IPS DF 4.7 (cell line): ENCODE data around the gene RAD54L2.
"Not testable (repeated sequence)": the region's sequence is repeated elsewhere in the genome, so short reads cannot be mapped to it uniquely, and the experiment has no call there.

ENCODE experiments used
- DNase-seq: peaks from one replicate; pipeline ENCODE4 v3.0.0-alpha.2; 2013; ENCODE audit warnings: low spot score; ENCODE audit errors: extremely low read depth

RAD54L2 gene

GRCh38 chr3:51539291-51539941 is 897 bp downstream of the RAD54L2 start:
- DNase-seq: no peak

GRCh38 chr3:51542596-51542995 is 4.1 kb downstream of the RAD54L2 start:
- not testable (repeated sequence) for DNase-seq

GRCh38 chr3:51544011-51544775 is 5.7 kb downstream of the RAD54L2 start:
- no peak for DNase-seq

- DNase-seq: no peak
Measured at GRCh38 chr3:51547274-51547673, 8.8 kb downstream of the RAD54L2 start.

- no peak for DNase-seq
Measured at GRCh38 chr3:51549311-51549710, 10.8 kb downstream of the RAD54L2 start.

- DNase-seq: no peak
Measured at GRCh38 chr3:51550080-51550819, 11.7 kb downstream of the RAD54L2 start.

GRCh38 chr3:51557993-51558392 is 19.5 kb downstream of the RAD54L2 start:
- DNase-seq: no peak

GRCh38 chr3:51559411-51559888 is 20.9 kb downstream of the RAD54L2 start:
- no peak for DNase-seq

- DNase-seq: no peak
Measured at GRCh38 chr3:51559961-51560360, 21.4 kb downstream of the RAD54L2 start.

- not testable (repeated sequence) for DNase-seq
Measured at GRCh38 chr3:51562403-51562802, 23.9 kb downstream of the RAD54L2 start.

- no peak for DNase-seq
Measured at GRCh38 chr3:51568036-51568435, 29.5 kb downstream of the RAD54L2 start.

- no peak for DNase-seq
Measured at GRCh38 chr3:51568996-51569395, 30.5 kb downstream of the RAD54L2 start.

GRCh38 chr3:51578238-51578637 is 39.7 kb downstream of the RAD54L2 start:
- no peak for DNase-seq

- DNase-seq: no peak
Measured at GRCh38 chr3:51580418-51580817, 41.9 kb downstream of the RAD54L2 start.

- DNase-seq: no peak
Measured at GRCh38 chr3:51581524-51581923, 43.0 kb downstream of the RAD54L2 start.

- DNase-seq: no peak
Measured at GRCh38 chr3:51585197-51585596, 46.7 kb downstream of the RAD54L2 start.

GRCh38 chr3:51585871-51586270 is 47.4 kb downstream of the RAD54L2 start:
- no peak for DNase-seq
